GM12801 (cell line): ENCODE measurements around the gene NADSYN1.

ENCODE experiments used
- TF ChIP-seq, protein P1 (sequence below): IDR thresholded peaks from one replicate; pipeline ENCODE4 v1.5.1; 2011; ENCODE audit warnings: control low read depth; ENCODE audit not compliant: insufficient read length; ENCODE audit errors: extremely low read depth

NADSYN1 gene

GRCh38 chr11:71454470-71455113 lies 1.6 kb downstream of the NADSYN1 start:
- TF ChIP-seq, protein P1, sequence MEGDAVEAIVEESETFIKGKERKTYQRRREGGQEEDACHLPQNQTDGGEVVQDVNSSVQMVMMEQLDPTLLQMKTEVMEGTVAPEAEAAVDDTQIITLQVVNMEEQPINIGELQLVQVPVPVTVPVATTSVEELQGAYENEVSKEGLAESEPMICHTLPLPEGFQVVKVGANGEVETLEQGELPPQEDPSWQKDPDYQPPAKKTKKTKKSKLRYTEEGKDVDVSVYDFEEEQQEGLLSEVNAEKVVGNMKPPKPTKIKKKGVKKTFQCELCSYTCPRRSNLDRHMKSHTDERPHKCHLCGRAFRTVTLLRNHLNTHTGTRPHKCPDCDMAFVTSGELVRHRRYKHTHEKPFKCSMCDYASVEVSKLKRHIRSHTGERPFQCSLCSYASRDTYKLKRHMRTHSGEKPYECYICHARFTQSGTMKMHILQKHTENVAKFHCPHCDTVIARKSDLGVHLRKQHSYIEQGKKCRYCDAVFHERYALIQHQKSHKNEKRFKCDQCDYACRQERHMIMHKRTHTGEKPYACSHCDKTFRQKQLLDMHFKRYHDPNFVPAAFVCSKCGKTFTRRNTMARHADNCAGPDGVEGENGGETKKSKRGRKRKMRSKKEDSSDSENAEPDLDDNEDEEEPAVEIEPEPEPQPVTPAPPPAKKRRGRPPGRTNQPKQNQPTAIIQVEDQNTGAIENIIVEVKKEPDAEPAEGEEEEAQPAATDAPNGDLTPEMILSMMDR: no peak

DNA sequence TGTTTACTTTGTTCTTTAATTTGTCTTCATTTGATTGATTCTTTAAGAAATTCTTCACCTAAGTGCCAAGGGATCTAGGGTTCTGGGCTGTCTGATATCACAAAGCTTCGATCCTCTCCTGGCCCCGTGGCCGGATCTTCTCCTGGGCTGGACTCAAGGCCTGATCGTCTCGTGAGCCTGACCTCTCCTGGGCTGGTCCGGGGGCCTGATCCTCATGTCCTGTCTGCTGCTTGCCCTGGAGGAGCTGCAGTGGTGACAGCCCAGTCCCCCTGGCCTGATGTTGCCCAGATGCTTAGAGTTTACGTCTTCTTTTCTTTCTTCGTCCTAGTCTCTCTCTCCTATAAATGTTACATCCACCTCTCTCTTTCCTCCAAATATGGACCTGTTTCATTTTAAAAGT lies 3.3 kb downstream of the NADSYN1 start:
- TF ChIP-seq, protein P1: no peak

- TF ChIP-seq, protein P1: no peak
Observed at GRCh38 chr11:71456831-71457230, 3.8 kb downstream of the NADSYN1 start.

DNA sequence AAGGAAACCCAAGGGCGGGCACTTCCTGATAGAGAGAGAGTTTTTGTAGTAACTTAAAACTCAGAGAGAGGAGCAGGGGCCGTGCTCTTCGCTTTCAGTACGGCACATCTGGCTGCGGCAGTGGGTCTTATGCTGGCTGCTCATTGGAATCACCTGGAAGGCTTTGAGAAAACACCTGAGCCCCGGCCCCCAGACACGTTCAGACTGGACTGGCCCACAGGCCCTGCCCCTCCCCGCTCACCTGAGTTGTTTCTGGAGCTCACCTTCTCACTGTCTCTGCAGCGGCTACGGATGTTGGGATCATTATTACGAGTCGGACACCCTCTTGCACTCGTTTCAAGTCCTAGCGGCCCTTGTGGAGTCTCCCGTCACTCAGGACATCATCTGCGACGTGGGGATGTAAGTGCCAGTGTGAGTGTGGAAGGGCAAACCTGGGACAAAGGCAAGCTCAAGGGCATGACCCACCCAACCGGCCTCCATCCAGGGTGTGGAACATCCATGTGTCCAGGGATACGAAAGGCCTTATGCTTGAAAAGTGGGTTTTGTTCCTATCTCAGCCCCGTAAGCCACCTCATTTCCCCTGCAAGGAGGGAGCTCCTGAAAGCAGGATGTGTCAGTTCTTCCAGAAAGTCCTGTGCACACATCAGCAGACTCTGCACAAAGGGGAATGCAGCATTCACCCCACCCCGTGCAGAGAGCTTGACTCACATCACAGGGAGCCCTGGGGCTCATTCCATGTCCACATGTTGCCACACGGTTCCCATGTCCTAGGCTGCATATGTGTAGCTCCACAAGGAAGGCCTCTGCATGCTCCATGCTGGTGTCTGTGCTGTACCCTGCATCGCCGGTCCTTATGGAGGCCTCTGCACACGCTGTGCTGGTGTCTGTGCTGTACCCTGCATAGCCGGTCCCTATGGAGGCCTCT lies 5.4 kb downstream of the NADSYN1 start:
- TF ChIP-seq, protein P1: no peak

DNA sequence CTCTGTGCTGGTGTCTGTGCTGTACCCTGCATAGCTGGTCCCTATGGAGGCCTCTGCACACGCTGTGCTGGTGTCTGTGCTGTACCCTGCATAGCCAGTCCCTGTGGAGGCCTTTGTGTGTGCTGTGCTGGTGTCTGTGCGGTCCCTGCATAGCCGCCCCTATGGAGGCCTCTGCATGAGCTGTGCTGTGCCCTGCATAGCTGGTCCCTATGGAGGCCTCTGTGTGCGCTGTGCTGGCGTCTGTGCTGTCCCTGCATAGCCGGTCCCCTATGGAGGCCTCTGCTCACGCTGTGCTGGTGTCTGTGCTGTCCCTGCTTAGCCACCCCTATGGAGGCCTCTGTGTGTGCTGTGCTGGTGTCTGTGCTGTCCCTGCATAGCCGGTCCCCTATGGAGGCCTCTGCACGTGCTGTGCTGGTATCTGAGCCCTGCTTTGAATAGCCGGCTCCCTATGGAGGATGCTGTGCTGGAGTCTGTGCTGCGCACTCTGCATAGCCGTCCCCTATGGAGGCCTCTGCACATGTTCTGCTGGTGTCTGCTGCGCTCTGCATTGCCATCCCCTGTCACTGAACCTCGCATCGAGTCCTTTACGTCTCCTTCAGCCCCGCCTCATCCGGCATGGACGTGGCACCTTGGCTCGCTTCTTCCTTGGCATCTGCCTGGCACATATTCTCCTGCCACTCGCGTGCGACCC lies 6.2 kb downstream of the NADSYN1 start:
- TF ChIP-seq, protein P1: no peak

- TF ChIP-seq, protein P1: no peak
Observed at GRCh38 chr11:71459767-71460320, 6.8 kb downstream of the NADSYN1 start.

GRCh38 chr11:71461696-71462095 lies 8.7 kb downstream of the NADSYN1 start:
- TF ChIP-seq, protein P1: no peak
